NCI-H187 treated with DMSO at 0.1 percent for 48 hours (cell line): ENCODE measurements around the gene STX2.
"Not testable (repeated sequence)": the region's sequence is repeated elsewhere in the genome, so short reads cannot be mapped to it uniquely, and the experiment has no call there.

Source experiments
- DNase-seq: peaks from one replicate; lab custom pipeline; 2025; lab: John Stamatoyannopoulos, UW

Gene STX2

DNA sequence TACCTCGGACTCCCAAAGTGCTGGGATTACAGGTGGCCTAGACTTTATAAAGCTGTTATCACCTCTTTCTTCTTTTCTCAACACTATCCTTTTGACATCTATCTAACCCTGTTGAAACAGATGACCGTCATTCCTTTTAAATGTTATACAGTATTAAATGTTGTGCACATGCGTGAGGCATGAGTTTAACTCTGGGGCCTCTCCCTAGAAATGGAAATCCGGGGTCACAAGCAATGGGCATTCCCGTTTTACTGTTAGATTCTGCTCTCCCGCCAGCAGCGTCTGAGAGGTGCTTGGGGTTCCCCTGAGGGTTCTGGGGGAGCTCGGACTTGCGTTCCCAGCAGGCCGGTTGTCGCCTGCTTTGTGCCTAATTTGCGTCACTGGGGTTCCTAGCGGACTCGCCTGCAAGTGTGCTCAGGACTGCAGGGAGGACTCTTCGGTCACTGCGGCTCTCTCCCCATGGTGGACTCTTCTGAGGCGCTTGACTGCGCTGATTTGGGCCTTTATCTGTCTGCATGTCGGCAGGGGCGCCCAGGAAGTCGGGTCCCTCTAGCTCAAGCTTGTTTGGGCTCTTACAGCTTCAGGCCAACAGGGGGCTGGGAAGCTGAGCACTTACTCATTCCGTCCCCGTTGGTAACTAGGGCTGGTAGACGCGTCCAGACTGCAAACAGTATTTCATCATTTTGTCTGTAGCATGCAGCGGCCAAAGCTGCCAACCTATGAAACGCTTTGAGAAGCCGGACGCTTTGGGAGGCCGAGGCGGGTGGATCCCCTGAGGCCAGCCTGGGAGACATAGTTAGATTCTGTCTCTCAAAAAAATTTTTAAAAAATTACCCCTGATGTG, 31.6 kb upstream of the STX2 start:
- no peak for DNase-seq

DNA sequence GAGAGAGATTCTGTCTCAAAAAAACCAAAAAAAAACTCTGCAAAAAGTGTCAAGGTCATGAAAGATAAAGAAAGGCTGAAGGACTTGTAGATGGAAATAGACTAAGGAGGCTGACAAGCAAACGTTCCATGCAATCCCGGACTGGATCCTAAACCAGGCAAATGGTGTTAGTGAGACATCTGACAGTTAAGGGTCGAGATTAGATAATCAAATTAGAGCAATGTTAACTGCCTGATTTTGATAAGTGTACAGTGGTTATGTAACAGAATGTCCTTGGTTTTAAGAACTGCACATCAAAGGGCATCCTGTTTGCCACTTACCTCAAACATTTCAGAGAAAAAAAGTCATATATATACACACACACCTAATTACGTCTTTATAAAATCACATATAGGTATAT, 29.4 kb upstream of the STX2 start:
- DNase-seq: no peak

GRCh38 chr12:130863298-130863697, 24.2 kb upstream of the STX2 start:
- DNase-seq: no peak

DNA sequence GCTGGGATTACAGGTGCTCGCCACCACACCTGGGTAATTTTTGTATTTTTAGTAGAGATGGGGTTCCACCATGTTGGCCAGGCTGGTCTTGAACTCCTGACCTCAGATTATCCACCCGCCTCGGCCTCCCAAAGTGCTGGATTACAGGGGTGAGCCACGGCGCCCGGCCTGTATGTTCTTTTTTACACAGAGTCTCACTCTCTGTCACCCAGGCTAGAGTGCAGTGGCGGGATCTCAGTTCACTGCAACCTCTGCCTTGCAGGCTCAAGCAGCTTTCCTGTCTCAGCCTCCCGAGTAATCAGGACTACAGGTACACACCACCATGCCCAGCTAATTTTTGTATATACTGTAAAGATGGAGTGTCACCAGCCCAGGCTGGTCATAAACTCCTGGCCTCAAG, 23.7 kb upstream of the STX2 start:
- DNase-seq: not testable (repeated sequence)

- no peak for DNase-seq
These were observed 23.1 kb upstream of the STX2 start for GRCh38 chr12:130862161-130862560.

GRCh38 chr12:130860311-130860710, 21.3 kb upstream of the STX2 start:
- no peak for DNase-seq

DNA sequence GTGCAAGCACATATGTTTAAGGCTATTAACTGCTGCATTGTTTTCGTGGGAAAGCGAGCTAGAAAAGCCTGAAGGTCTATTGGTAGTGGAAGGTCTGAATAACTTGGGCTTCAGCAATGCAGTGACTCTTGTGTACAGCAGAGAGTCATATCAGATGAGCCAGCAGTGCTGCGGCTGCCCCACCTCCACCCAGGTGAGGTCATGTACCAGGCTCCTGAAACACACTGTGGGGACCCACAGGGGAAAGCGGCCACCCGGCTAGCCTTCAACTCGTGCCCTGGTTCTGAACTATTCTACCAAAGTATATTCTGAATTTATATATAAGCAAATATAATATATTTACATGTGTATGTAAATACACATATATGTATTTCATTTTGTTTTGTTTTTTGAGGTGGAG, 20.1 kb upstream of the STX2 start:
- no peak for DNase-seq

GRCh38 chr12:130858084-130858483, 19.0 kb upstream of the STX2 start:
- no peak for DNase-seq

DNA sequence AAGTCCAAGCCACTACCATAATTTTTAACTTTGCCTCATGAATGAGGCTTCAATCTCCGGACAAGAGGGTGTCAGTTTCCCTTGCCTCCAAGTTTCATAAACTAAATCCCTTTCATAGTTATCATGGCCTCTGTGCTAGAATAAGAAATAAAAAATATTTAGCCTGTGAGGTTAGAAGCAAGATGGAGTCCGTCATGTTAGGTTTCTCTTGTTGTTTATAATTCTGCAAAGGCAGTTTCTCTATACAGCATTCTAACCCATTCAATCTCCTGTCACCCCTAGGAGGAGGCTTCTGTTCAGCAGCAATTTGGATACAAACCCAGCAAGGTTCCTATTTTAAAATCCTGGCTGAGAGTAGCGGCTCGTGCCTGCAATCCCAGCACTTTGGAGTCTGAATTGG, 17.0 kb upstream of the STX2 start:
- no peak for DNase-seq

- DNase-seq: no peak
These were observed 11.5 kb upstream of the STX2 start for GRCh38 chr12:130850418-130851021.

- DNase-seq: no peak
These were observed 10.7 kb upstream of the STX2 start for GRCh38 chr12:130849561-130850417.

- not testable (repeated sequence) for DNase-seq
These were observed 9.8 kb upstream of the STX2 start for GRCh38 chr12:130848785-130849305.

- DNase-seq: not testable (repeated sequence)
These were observed 9.1 kb upstream of the STX2 start for GRCh38 chr12:130848105-130848504.

GRCh38 chr12:130847112-130847511, 8.1 kb upstream of the STX2 start:
- DNase-seq: no peak

DNA sequence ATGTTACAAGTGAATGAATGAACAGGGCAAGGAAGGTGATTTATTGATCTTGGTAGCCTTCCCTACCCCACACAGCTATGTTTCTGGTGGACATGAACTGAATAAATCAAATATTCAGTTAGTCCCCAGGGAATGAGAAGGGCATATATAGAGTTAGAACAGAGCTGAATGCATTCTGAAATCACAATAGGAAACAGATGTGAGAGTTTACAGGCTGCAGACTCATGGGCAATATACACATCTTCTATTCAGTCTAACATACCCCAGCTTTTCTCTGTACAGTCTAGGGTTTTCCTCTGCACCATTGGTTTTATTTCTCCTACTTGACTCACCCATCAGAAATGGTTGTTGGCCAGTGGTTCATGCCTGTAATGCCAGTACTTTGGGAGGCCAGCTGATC, 7.3 kb upstream of the STX2 start:
- DNase-seq: no peak

DNA sequence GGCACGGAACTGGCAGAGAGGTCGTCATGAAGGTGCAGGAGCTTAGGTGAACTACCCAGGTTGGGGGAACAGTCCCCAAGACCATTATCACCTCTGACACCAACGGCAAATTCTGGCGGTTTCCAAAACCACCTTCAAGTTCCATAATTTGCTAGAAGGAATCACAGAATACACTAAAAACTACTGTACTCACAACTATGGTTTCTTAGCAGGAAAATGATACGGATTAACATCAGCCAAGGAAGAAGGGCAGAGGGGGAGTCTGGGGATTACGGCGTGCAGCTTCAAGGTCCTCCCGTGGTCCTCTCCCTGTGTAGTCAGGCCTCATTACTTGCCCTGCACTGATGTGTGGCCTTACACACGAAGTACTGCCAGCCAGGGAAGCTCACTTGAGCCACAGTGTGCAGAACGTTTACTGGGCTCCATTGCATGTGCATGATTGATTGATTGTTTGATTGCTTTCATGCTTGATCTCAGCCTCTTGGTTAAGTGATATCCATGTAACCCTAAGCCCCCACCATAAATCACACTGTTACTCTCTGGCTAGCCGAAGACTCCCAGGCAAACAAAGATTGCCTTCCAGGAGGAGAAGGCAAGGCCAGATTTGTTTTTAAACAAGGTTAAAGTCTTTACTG, 837 bp upstream of the STX2 start:
- DNase-seq: no peak

- no peak for DNase-seq
These were observed 633 bp downstream of the STX2 start for GRCh38 chr12:130838284-130838950.

DNA sequence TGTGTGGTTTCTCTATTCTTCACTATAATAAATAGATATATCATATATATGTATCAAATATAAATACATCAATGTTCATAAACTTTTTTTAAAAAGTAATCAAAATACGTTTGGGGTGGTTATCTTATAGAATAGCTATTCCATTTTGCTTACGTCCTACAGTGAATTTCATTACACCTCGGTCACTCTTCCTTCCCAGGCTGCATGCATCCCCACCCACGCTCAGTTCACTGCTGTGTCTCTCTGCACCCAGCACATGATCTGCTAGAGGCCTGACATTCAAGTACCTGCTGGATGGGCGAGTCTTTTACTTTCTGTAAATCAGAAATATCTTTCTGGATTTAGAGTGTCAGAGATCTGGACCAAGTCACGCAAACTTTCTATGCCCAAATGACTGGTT, 3.6 kb downstream of the STX2 start:
- no peak for DNase-seq

GRCh38 chr12:130835011-130835410, 4.0 kb downstream of the STX2 start:
- no peak for DNase-seq

GRCh38 chr12:130832561-130833209, 6.4 kb downstream of the STX2 start:
- DNase-seq: no peak

DNA sequence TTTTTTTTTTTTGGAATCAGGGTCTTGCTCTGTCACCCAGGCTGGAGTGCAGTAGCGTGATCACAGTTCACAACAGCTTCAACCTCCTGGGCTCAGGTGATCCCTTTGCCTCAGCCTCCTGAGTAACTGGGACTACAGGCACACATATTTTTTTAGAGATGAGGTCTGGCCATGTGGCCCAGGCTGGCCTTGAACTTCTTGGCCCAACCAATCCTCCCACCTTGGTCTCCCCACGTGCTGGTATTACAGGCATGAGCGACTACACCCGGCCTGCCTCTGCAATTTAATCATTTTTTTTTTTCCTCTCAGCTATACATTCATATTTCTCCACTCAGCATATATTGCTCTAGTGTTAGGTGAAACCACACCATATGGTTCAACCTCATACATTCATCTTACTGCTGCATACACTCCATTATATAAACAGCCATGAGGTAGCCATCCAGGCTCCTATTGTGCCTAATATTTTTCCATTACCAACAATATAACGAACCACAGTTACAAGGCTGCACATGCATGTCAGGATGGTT, 7.1 kb downstream of the STX2 start:
- no peak for DNase-seq
